HEK293 (cell line): ENCODE data around the gene FOXB1.

Experiments used
- GLIS1 ChIP-seq: fragments of 450-650 bp; formaldehyde crosslinking; IDR thresholded peaks from 2 replicates; pipeline ENCODE4 v1.5.1; 2016; ENCODE audit warnings: missing biosample characterization, missing genetic modification characterization
- GLIS2 ChIP-seq: fragments of 450-650 bp; formaldehyde crosslinking; IDR thresholded peaks from 2 replicates; pipeline ENCODE4 v1.5.1; 2016; ENCODE audit warnings: missing biosample characterization, missing genetic modification characterization
- IKZF3 ChIP-seq: fragments of 450-650 bp; IDR thresholded peaks from 2 replicates; pipeline ENCODE4 v1.5.0; 2018; ENCODE audit warnings: missing biosample characterization, mild to moderate bottlenecking, missing genetic modification characterization, moderate library complexity
- KLF1 ChIP-seq: fragments of 450-650 bp; formaldehyde crosslinking; IDR thresholded peaks from 2 replicates; pipeline ENCODE4 v1.5.1; 2016; ENCODE audit warnings: missing biosample characterization, missing genetic modification characterization
- MZF1 ChIP-seq: fragments of 450-650 bp; formaldehyde crosslinking; IDR thresholded peaks from 2 replicates; pipeline ENCODE4 v1.5.1; 2017; ENCODE audit warnings: missing biosample characterization, missing genetic modification characterization, borderline replicate concordance
- OVOL3 ChIP-seq: fragments of 450-650 bp; formaldehyde crosslinking; IDR thresholded peaks from 2 replicates; pipeline ENCODE4 v1.5.1; 2016; ENCODE audit warnings: missing biosample characterization, missing genetic modification characterization
- TRIM28 ChIP-seq: IDR thresholded peaks from 2 replicates; pipeline ENCODE4 v1.6.1; 2011; ENCODE audit warnings: low read length, control low read depth, borderline replicate concordance
- YY2 ChIP-seq: fragments of 450-650 bp; formaldehyde crosslinking; IDR thresholded peaks from 2 replicates; pipeline ENCODE4 v1.5.1; 2016; ENCODE audit warnings: missing biosample characterization, missing genetic modification characterization
- ZBTB1 ChIP-seq: fragments of 450-650 bp; formaldehyde crosslinking; IDR thresholded peaks from 2 replicates; pipeline ENCODE4 v1.5.1; 2016; ENCODE audit warnings: missing biosample characterization, missing genetic modification characterization
- ZBTB17 ChIP-seq: fragments of 450-650 bp; formaldehyde crosslinking; IDR thresholded peaks from 2 replicates; pipeline ENCODE4 v1.5.1; 2016; ENCODE audit warnings: missing biosample characterization, missing genetic modification characterization
- ZBTB48 ChIP-seq: fragments of 450-650 bp; formaldehyde crosslinking; IDR thresholded peaks from 2 replicates; pipeline ENCODE4 v1.5.1; 2016; ENCODE audit warnings: missing biosample characterization, missing genetic modification characterization
- ZBTB8A ChIP-seq: fragments of 450-650 bp; formaldehyde crosslinking; IDR thresholded peaks from 2 replicates; pipeline ENCODE4 v1.5.1; 2016; ENCODE audit warnings: missing biosample characterization, missing genetic modification characterization
- ZFP37 ChIP-seq: fragments of 450-650 bp; formaldehyde crosslinking; IDR thresholded peaks from 2 replicates; pipeline ENCODE4 v1.5.1; 2016; ENCODE audit warnings: missing biosample characterization, missing genetic modification characterization
- ZNF169 ChIP-seq: fragments of 450-650 bp; formaldehyde crosslinking; IDR thresholded peaks from 2 replicates; pipeline ENCODE4 v1.5.1; 2016; ENCODE audit warnings: missing biosample characterization, missing genetic modification characterization
- ZNF239 ChIP-seq: fragments of 450-650 bp; formaldehyde crosslinking; IDR thresholded peaks from 2 replicates; pipeline ENCODE4 v1.5.1; 2016; ENCODE audit warnings: missing biosample characterization, missing genetic modification characterization
- ZNF423 ChIP-seq: fragments of 450-650 bp; formaldehyde crosslinking; IDR thresholded peaks from 2 replicates; pipeline ENCODE4 v1.5.1; 2016; ENCODE audit warnings: missing biosample characterization, missing genetic modification characterization
- ZNF521 ChIP-seq: fragments of 450-650 bp; formaldehyde crosslinking; IDR thresholded peaks from 2 replicates; pipeline ENCODE4 v1.5.1; 2017; ENCODE audit warnings: missing biosample characterization, mild to moderate bottlenecking, missing genetic modification characterization
- ZNF529 ChIP-seq: fragments of 450-650 bp; formaldehyde crosslinking; IDR thresholded peaks from 2 replicates; pipeline ENCODE4 v1.5.1; 2017; ENCODE audit warnings: missing genetic modification characterization, missing biosample characterization; ENCODE audit not compliant: insufficient replicate concordance
- ZNF549 ChIP-seq: fragments of 450-650 bp; IDR thresholded peaks from 2 replicates; pipeline ENCODE4 v1.5.1; 2018; ENCODE audit warnings: missing biosample characterization, missing genetic modification characterization, mild to moderate bottlenecking, inconsistent platforms, moderate library complexity
- ZNF660 ChIP-seq: fragments of 450-650 bp; IDR thresholded peaks from 2 replicates; pipeline ENCODE4 v1.5.1; 2018; ENCODE audit warnings: missing biosample characterization, mild to moderate bottlenecking, missing genetic modification characterization
- ZNF843 ChIP-seq: fragments of 450-650 bp; formaldehyde crosslinking; IDR thresholded peaks from 2 replicates; pipeline ENCODE4 v1.5.1; 2016; ENCODE audit warnings: missing biosample characterization, missing genetic modification characterization
- ZSCAN30 ChIP-seq: fragments of 450-650 bp; IDR thresholded peaks from 2 replicates; pipeline ENCODE4 v1.5.1; 2018; ENCODE audit warnings: missing biosample characterization, mild to moderate bottlenecking, missing genetic modification characterization, moderate library complexity
- TF ChIP-seq, protein P1 (sequence below): fragments of 450-650 bp; formaldehyde crosslinking; IDR thresholded peaks from 2 replicates; pipeline ENCODE4 v1.5.1; 2017; ENCODE audit warnings: missing biosample characterization, missing genetic modification characterization
- TF ChIP-seq, protein P2 (sequence below): fragments of 450-650 bp; formaldehyde crosslinking; IDR thresholded peaks from 2 replicates; pipeline ENCODE4 v1.5.1; 2016; ENCODE audit warnings: missing biosample characterization, missing genetic modification characterization
- TF ChIP-seq, protein P3 (sequence below): fragments of 450-650 bp; formaldehyde crosslinking; IDR thresholded peaks from 2 replicates; pipeline ENCODE4 v1.5.1; 2016; ENCODE audit warnings: missing biosample characterization, missing genetic modification characterization
- TF ChIP-seq, protein P4 (sequence below): fragments of 450-650 bp; formaldehyde crosslinking; IDR thresholded peaks from 2 replicates; pipeline ENCODE4 v1.5.1; 2016; ENCODE audit warnings: missing biosample characterization, missing genetic modification characterization
- TF ChIP-seq, protein P5 (sequence below): fragments of 450-650 bp; formaldehyde crosslinking; IDR thresholded peaks from 2 replicates; pipeline ENCODE4 v1.5.1; 2016; ENCODE audit warnings: missing biosample characterization, missing genetic modification characterization
- TF ChIP-seq, protein P6 (sequence below): fragments of 450-650 bp; formaldehyde crosslinking; IDR thresholded peaks from 2 replicates; pipeline ENCODE4 v1.5.1; 2016; ENCODE audit warnings: missing biosample characterization, missing genetic modification characterization
- TF ChIP-seq, protein P7 (sequence below): fragments of 450-650 bp; formaldehyde crosslinking; IDR thresholded peaks from 2 replicates; pipeline ENCODE4 v1.5.1; 2017; ENCODE audit warnings: missing biosample characterization, mild to moderate bottlenecking, missing genetic modification characterization, moderate library complexity

Gene FOXB1

DNA sequence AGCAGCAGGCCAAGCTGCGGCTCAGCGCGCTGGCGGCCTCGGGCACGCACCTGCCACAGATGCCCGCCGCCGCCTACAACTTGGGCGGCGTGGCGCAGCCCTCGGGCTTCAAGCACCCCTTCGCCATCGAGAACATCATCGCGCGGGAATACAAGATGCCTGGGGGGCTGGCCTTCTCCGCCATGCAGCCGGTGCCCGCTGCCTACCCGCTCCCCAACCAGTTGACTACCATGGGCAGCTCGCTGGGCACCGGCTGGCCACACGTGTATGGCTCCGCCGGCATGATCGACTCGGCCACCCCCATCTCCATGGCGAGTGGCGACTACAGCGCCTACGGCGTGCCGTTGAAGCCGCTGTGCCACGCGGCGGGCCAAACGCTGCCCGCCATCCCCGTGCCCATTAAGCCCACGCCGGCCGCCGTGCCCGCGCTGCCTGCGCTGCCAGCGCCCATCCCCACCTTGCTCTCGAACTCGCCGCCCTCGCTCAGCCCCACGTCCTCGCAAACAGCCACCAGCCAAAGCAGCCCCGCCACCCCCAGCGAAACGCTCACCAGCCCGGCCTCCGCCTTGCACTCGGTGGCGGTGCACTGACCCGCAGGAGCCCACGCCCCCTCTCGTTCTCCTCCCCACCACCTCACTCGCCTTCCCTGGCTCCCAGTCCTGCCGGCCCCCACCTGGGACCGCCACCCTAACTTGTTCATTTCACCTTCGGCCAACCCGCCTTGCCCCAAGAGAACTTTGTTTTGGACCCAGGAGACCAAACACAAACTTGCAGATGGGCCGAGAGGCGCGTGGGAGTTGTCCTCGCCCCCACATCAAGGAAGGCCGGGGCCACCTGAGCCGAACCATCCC lies 1.5 kb downstream of the FOXB1 start (continued):
- TF ChIP-seq ZNF529 (tag by site-specific recombination) (no peak), ZNF169 (tag by site-specific recombination) (no peak), ZBTB1 (tag by site-specific recombination) (no peak), ZBTB48 (tag by site-specific recombination) (no peak), ZNF843 (tag by site-specific recombination) (no peak), YY2 (peak; percentile 70), ZNF549 (tag by site-specific recombination) (no peak), OVOL3 (tag by site-specific recombination) (no peak), ZNF660 (no peak), ZBTB17 (tag by site-specific recombination) (no peak), ZFP37 (no peak), ZSCAN30 (tag by site-specific recombination) (no peak), ZNF521 (tag by site-specific recombination) (no peak), ZNF423 (tag by site-specific recombination) (no peak), GLIS2 (tag by site-specific recombination) (peak; percentile 64; the same call in 1 of the 2 replicates), GLIS1 (no peak), MZF1 (tag by site-specific recombination) (no peak), ZBTB8A (tag by site-specific recombination) (peak; percentile 68), KLF1 (tag by site-specific recombination) (no peak), ZNF239 (tag by site-specific recombination) (no peak), IKZF3 (tag by site-specific recombination) (no peak), TRIM28 (no peak)
- TF ChIP-seq, protein P1, sequence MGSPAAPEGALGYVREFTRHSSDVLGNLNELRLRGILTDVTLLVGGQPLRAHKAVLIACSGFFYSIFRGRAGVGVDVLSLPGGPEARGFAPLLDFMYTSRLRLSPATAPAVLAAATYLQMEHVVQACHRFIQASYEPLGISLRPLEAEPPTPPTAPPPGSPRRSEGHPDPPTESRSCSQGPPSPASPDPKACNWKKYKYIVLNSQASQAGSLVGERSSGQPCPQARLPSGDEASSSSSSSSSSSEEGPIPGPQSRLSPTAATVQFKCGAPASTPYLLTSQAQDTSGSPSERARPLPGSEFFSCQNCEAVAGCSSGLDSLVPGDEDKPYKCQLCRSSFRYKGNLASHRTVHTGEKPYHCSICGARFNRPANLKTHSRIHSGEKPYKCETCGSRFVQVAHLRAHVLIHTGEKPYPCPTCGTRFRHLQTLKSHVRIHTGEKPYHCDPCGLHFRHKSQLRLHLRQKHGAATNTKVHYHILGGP (tag by site-specific recombination), result no peak
- TF ChIP-seq, protein P2, sequence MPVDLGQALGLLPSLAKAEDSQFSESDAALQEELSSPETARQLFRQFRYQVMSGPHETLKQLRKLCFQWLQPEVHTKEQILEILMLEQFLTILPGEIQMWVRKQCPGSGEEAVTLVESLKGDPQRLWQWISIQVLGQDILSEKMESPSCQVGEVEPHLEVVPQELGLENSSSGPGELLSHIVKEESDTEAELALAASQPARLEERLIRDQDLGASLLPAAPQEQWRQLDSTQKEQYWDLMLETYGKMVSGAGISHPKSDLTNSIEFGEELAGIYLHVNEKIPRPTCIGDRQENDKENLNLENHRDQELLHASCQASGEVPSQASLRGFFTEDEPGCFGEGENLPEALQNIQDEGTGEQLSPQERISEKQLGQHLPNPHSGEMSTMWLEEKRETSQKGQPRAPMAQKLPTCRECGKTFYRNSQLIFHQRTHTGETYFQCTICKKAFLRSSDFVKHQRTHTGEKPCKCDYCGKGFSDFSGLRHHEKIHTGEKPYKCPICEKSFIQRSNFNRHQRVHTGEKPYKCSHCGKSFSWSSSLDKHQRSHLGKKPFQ, result no peak
- TF ChIP-seq, protein P3, sequence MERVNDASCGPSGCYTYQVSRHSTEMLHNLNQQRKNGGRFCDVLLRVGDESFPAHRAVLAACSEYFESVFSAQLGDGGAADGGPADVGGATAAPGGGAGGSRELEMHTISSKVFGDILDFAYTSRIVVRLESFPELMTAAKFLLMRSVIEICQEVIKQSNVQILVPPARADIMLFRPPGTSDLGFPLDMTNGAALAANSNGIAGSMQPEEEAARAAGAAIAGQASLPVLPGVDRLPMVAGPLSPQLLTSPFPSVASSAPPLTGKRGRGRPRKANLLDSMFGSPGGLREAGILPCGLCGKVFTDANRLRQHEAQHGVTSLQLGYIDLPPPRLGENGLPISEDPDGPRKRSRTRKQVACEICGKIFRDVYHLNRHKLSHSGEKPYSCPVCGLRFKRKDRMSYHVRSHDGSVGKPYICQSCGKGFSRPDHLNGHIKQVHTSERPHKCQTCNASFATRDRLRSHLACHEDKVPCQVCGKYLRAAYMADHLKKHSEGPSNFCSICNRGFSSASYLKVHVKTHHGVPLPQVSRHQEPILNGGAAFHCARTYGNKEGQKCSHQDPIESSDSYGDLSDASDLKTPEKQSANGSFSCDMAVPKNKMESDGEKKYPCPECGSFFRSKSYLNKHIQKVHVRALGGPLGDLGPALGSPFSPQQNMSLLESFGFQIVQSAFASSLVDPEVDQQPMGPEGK (tag by site-specific recombination), result no peak
- TF ChIP-seq, protein P4, sequence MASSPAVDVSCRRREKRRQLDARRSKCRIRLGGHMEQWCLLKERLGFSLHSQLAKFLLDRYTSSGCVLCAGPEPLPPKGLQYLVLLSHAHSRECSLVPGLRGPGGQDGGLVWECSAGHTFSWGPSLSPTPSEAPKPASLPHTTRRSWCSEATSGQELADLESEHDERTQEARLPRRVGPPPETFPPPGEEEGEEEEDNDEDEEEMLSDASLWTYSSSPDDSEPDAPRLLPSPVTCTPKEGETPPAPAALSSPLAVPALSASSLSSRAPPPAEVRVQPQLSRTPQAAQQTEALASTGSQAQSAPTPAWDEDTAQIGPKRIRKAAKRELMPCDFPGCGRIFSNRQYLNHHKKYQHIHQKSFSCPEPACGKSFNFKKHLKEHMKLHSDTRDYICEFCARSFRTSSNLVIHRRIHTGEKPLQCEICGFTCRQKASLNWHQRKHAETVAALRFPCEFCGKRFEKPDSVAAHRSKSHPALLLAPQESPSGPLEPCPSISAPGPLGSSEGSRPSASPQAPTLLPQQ (tag by site-specific recombination), result no peak
- TF ChIP-seq, protein P5, sequence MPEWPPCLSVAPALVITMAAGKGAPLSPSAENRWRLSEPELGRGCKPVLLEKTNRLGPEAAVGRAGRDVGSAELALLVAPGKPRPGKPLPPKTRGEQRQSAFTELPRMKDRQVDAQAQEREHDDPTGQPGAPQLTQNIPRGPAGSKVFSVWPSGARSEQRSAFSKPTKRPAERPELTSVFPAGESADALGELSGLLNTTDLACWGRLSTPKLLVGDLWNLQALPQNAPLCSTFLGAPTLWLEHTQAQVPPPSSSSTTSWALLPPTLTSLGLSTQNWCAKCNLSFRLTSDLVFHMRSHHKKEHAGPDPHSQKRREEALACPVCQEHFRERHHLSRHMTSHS (tag by site-specific recombination), result no peak
- TF ChIP-seq, protein P6, sequence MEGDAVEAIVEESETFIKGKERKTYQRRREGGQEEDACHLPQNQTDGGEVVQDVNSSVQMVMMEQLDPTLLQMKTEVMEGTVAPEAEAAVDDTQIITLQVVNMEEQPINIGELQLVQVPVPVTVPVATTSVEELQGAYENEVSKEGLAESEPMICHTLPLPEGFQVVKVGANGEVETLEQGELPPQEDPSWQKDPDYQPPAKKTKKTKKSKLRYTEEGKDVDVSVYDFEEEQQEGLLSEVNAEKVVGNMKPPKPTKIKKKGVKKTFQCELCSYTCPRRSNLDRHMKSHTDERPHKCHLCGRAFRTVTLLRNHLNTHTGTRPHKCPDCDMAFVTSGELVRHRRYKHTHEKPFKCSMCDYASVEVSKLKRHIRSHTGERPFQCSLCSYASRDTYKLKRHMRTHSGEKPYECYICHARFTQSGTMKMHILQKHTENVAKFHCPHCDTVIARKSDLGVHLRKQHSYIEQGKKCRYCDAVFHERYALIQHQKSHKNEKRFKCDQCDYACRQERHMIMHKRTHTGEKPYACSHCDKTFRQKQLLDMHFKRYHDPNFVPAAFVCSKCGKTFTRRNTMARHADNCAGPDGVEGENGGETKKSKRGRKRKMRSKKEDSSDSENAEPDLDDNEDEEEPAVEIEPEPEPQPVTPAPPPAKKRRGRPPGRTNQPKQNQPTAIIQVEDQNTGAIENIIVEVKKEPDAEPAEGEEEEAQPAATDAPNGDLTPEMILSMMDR (tag by site-specific recombination), result peak; percentile 45; the same call in 1 of the 2 replicates
- TF ChIP-seq, protein P7, sequence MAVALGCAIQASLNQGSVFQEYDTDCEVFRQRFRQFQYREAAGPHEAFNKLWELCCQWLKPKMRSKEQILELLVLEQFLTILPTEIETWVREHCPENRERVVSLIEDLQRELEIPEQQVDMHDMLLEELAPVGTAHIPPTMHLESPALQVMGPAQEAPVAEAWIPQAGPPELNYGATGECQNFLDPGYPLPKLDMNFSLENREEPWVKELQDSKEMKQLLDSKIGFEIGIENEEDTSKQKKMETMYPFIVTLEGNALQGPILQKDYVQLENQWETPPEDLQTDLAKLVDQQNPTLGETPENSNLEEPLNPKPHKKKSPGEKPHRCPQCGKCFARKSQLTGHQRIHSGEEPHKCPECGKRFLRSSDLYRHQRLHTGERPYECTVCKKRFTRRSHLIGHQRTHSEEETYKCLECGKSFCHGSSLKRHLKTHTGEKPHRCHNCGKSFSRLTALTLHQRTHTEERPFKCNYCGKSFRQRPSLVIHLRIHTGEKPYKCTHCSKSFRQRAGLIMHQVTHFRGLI (tag by site-specific recombination), result 0 out of 2 replicates have a peak, but pooled peaks have one; percentile 11
